ENCODE results near the gene MAP7D3. TPM values are rescaled to one million over a fixed set of nuclear protein-coding genes. Genes with fewer than 3 reads are reported as not detected.
A peak's percentile ranks its signal among the peaks of the same experiment; 100 is the strongest.
"Not testable (repeated sequence)": the region's sequence is repeated elsewhere in the genome, so short reads cannot be mapped to it uniquely, and the experiment has no call there.

MAP7D3 gene
- total RNA-seq, 1 experiment from 2014 or later = 17.7 TPM

GRCh38 chrX:136183917-136184316 lies 67.3 kb downstream of the MAP7D3 start:
- no peak for DNase-seq (ENCODE audit: low read depth)

- no peak for DNase-seq (ENCODE audit: low read depth)
Observed at GRCh38 chrX:136183172-136183571, 68.0 kb downstream of the MAP7D3 start.

GRCh38 chrX:136182414-136182813 lies 68.8 kb downstream of the MAP7D3 start:
- no peak for DNase-seq (ENCODE audit: low read depth)

GRCh38 chrX:136179133-136179532 lies 72.1 kb downstream of the MAP7D3 start:
- no peak for DNase-seq (ENCODE audit: low read depth)

- DNase-seq (ENCODE audit: low read depth) = peak; percentile 67
Observed at GRCh38 chrX:136176399-136176825, 74.8 kb downstream of the MAP7D3 start.

GRCh38 chrX:136171420-136171819 lies 79.8 kb downstream of the MAP7D3 start:
- DNase-seq (ENCODE audit: low read depth) = no peak

GRCh38 chrX:136170139-136170800 lies 80.9 kb downstream of the MAP7D3 start:
- peak; percentile 43 for DNase-seq (ENCODE audit: low read depth)

- peak; percentile 78 for DNase-seq (ENCODE audit: low read depth)
Observed at GRCh38 chrX:136168929-136169735, 82.1 kb downstream of the MAP7D3 start.

GRCh38 chrX:136167989-136168388 lies 83.2 kb downstream of the MAP7D3 start:
- not testable (repeated sequence) for DNase-seq (ENCODE audit: low read depth)

GRCh38 chrX:136166221-136166855 lies 84.9 kb downstream of the MAP7D3 start:
- DNase-seq (ENCODE audit: low read depth) = peak; percentile 30

GRCh38 chrX:136165406-136165805 lies 85.8 kb downstream of the MAP7D3 start:
- DNase-seq (ENCODE audit: low read depth) = no peak

- DNase-seq (ENCODE audit: low read depth) = no peak
Observed at GRCh38 chrX:136163689-136164088, 87.5 kb downstream of the MAP7D3 start.

Other genes with a start within 250 kb of the MAP7D3 start
- 27.1 and 32.2 TPM in 2 replicates for gene FHL1, start 103.9 kb downstream of the MAP7D3 start, total RNA-seq (2014; rRNA removed; shearing (Covaris generic))
- not detected in 2 replicates for gene ADGRG4, start 49.6 kb upstream of the MAP7D3 start, total RNA-seq (2014; rRNA removed; shearing (Covaris generic))
- gene BRS3, start 236.5 kb upstream of the MAP7D3 start, total RNA-seq (2014; rRNA removed; shearing (Covaris generic)) = not detected in 2 replicates
- gene HTATSF1, start 246.2 kb upstream of the MAP7D3 start, total RNA-seq (2014; rRNA removed; shearing (Covaris generic)) = 73.5 and 97.5 TPM in 2 replicates

Measured in Daoy (cell line).